Stimulated activated CD8-positive, alpha-beta memory T cell treated with anti-CD3 and anti-CD28 coated beads, Interleukin-2, amount 100 ng/mL, for 48 hours (primary cell): Measurements from ENCODE around the gene CLTB.

ENCODE experiments used
- DNase-seq, 2 donors: peaks; one replicate each; pipeline ENCODE4 v3.0.0-alpha.2; 2020; ENCODE audit warnings: low read depth in 2 of 2

The CLTB gene

GRCh38 chr5:176401281-176402205, 14.8 kb downstream of the CLTB start:
- no peak for DNase-seq

GRCh38 chr5:176400382-176401156, 15.8 kb downstream of the CLTB start:
- no peak for DNase-seq

GRCh38 chr5:176397736-176398420, 18.5 kb downstream of the CLTB start:
- no peak for DNase-seq

GRCh38 chr5:176396330-176396729, 20.0 kb downstream of the CLTB start:
- DNase-seq: no peak

GRCh38 chr5:176394881-176395675, 21.3 kb downstream of the CLTB start:
- no peak for DNase-seq

- DNase-seq: no peak
Measured at GRCh38 chr5:176394096-176394495, 22.2 kb downstream of the CLTB start.

GRCh38 chr5:176392526-176392925, 23.8 kb downstream of the CLTB start:
- no peak for DNase-seq

GRCh38 chr5:176391999-176392398, 24.3 kb downstream of the CLTB start:
- no peak for DNase-seq

- no peak for DNase-seq
Measured at GRCh38 chr5:176391479-176391878, 24.9 kb downstream of the CLTB start.

GRCh38 chr5:176389135-176390123, 26.9 kb downstream of the CLTB start:
- no peak for DNase-seq

GRCh38 chr5:176388444-176389134, 27.8 kb downstream of the CLTB start, which contains the start of the genes HIGD2A and NOP16:
TSS of gene HIGD2A (plus strand) at chr5:176388751. CDS start at chr5:176388820, 69 bp downstream.
TSS of gene NOP16 (minus strand) at chr5:176388598. CDS start at chr5:176388539, 59 bp downstream.
- peak; percentile 98 to 99 for DNase-seq

GRCh38 chr5:176388003-176388443, 28.3 kb downstream of the CLTB start:
- DNase-seq: peak in 1 of 2 donors; percentile 3

- no peak for DNase-seq
Measured at GRCh38 chr5:176387384-176387925, 28.9 kb downstream of the CLTB start.

GRCh38 chr5:176386491-176386890, 29.8 kb downstream of the CLTB start:
- no peak for DNase-seq

- no peak for DNase-seq
Measured at GRCh38 chr5:176384991-176385390, 31.3 kb downstream of the CLTB start.

- DNase-seq: no peak
Measured at GRCh38 chr5:176384366-176384930, 31.9 kb downstream of the CLTB start.

GRCh38 chr5:176383961-176384360, 32.4 kb downstream of the CLTB start:
- no peak for DNase-seq

GRCh38 chr5:176383248-176383905, 33.0 kb downstream of the CLTB start:
- no peak for DNase-seq
